SU-DHL-6 (cell line): Measurements from ENCODE around the gene SLX4.

Experiments
- H2AFZ ChIP-seq: fragments of 200-600 bp; sonication (generic); 2 replicates; pipeline ENCODE4 v1.6.1; 2014; ENCODE audit warnings: low read depth, mild to moderate bottlenecking, moderate library complexity, mixed read lengths, antibody characterized with exemption, low read length; ENCODE audit not compliant: severe bottlenecking
- H3F3A ChIP-seq: fragments of 200-600 bp; shearing (Covaris generic); 2 replicates; pipeline ENCODE4 v1.6.0; 2016; ENCODE audit warnings: antibody characterized with exemption, mild to moderate bottlenecking; ENCODE audit not compliant: insufficient read depth
- H3K27ac ChIP-seq: fragments of 200-600 bp; sonication (generic); 2 replicates; pipeline ENCODE4 v1.5.1; 2016; ENCODE audit warnings: low read depth, mild to moderate bottlenecking, low read length, moderate library complexity, mixed read lengths
- H3K27me3 ChIP-seq: fragments of 200-600 bp; sonication (generic), shearing (Covaris generic); 2 replicates; pipeline ENCODE4 v1.6.0; 2014; ENCODE audit warnings: mild to moderate bottlenecking, low read length
- H3K36me3 ChIP-seq: fragments of 200-600 bp; sonication (generic); 2 replicates; pipeline ENCODE4 v1.6.1; 2014; ENCODE audit warnings: mild to moderate bottlenecking, low read length, mixed read lengths
- H3K4me2 ChIP-seq: fragments of 300-600, 200-600 bp; shearing (Covaris generic), sonication (generic); 2 replicates; pipeline ENCODE4 v1.6.0; 2014; ENCODE audit warnings: low read length, low read depth, mild to moderate bottlenecking; ENCODE audit not compliant: poor library complexity, severe bottlenecking
- H3K4me3 ChIP-seq: fragments of 200-600 bp; sonication (generic); 2 replicates; pipeline ENCODE4 v1.5.1; 2014; ENCODE audit warnings: antibody characterized with exemption, low read length, mild to moderate bottlenecking, mixed read lengths; ENCODE audit not compliant: insufficient read depth, poor library complexity, severe bottlenecking
- H3K79me2 ChIP-seq: fragments of 200-600 bp; sonication (generic); 2 replicates; pipeline ENCODE4 v1.6.1; 2014; ENCODE audit warnings: mild to moderate bottlenecking, low read length, moderate library complexity; ENCODE audit not compliant: insufficient read depth
- H3K9ac ChIP-seq: fragments of 200-600 bp; sonication (generic); 2 replicates; pipeline ENCODE4 v1.7.0; 2014; ENCODE audit warnings: mild to moderate bottlenecking, low read length
- H3K9me2 ChIP-seq: fragments of 200-600 bp; sonication (generic); replicated peaks from 2 replicates; pipeline ENCODE4 v1.6.1; 2014; ENCODE audit warnings: low read length; ENCODE audit not compliant: insufficient read depth
- H3K9me3 ChIP-seq: fragments of 200-600 bp; sonication (generic); 2 replicates; pipeline ENCODE4 v1.6.1; 2014; ENCODE audit warnings: low read length, mixed read lengths; ENCODE audit not compliant: insufficient read depth
- H4K20me1 ChIP-seq: fragments of 200-600 bp; sonication (generic); 2 replicates; pipeline ENCODE4 v1.6.1; 2014; ENCODE audit warnings: low read depth, mild to moderate bottlenecking, antibody characterized with exemption, low read length, moderate library complexity, mixed read lengths
- EZH2phosphoT487 ChIP-seq: fragments of 200-600 bp; sonication (generic), shearing (Covaris generic); conservative IDR thresholded peaks from 2 replicates; pipeline ENCODE4 v1.6.1; 2018; ENCODE audit warnings: mild to moderate bottlenecking, antibody characterized with exemption, low read length, moderate library complexity, mixed read lengths
- TF ChIP-seq, protein P1 (sequence below): fragments of 200-600 bp; sonication (generic); IDR thresholded peaks from one replicate; pipeline ENCODE4 v1.5.1; 2017; ENCODE audit warnings: antibody characterized with exemption, mild to moderate bottlenecking, low read length, moderate library complexity; ENCODE audit not compliant: insufficient read depth, poor library complexity, severe bottlenecking

SLX4 gene

GRCh38 chr16:3592559-3592958 lies 18.8 kb downstream of the SLX4 start:
- Histone ChIP-seq H3K36me3 (no peaks in the 10 kb centered on the region), H3K27ac (no peak overlapping the region), H4K20me1 (no peaks in the 10 kb centered on the region), H3K9me2 (no peaks in the 10 kb centered on the region), H3K4me3 (no peak overlapping the region), H3F3A (peaks cover 11% of the 10 kb centered on the region), H2AFZ (no peak overlapping the region), H3K79me2 (no peaks in the 10 kb centered on the region), H3K27me3 (no peaks in the 10 kb centered on the region), H3K9ac (no peak overlapping the region), H3K9me3 (no peaks in the 10 kb centered on the region), H3K4me2 (no peak overlapping the region)
- TF ChIP-seq EZH2phosphoT487, result no peak
- TF ChIP-seq, protein P1, sequence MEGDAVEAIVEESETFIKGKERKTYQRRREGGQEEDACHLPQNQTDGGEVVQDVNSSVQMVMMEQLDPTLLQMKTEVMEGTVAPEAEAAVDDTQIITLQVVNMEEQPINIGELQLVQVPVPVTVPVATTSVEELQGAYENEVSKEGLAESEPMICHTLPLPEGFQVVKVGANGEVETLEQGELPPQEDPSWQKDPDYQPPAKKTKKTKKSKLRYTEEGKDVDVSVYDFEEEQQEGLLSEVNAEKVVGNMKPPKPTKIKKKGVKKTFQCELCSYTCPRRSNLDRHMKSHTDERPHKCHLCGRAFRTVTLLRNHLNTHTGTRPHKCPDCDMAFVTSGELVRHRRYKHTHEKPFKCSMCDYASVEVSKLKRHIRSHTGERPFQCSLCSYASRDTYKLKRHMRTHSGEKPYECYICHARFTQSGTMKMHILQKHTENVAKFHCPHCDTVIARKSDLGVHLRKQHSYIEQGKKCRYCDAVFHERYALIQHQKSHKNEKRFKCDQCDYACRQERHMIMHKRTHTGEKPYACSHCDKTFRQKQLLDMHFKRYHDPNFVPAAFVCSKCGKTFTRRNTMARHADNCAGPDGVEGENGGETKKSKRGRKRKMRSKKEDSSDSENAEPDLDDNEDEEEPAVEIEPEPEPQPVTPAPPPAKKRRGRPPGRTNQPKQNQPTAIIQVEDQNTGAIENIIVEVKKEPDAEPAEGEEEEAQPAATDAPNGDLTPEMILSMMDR, result no peak

DNA sequence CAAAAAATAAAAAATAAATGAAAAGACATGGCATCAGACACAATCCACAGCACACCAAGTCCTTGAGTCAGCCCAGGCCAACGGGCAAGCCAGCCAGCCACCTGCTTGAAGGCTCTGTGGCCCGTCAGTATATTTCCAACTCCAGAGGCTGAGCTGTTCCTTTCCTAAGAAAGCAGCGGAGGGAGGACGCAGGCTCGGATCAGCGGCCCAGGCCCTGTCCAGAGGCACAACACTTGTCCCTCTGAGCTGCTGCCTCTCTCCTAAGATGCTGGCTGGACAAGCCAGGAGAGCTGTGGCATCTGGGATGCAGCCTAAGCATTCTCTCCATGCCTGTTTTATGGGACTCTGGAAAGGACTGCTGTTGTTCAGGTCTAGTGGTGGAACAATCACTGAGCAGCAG lies 19.4 kb downstream of the SLX4 start:
- H2AFZ ChIP-seq, result no peak overlapping the region
- no peak overlapping the region for H3K4me2 ChIP-seq
- no peak overlapping the region for H3K9ac ChIP-seq
- no peaks in the 10 kb centered on the region for H4K20me1 ChIP-seq
- H3K4me3 ChIP-seq, result no peak overlapping the region
- H3K27me3 ChIP-seq, result no peaks in the 10 kb centered on the region
- TF ChIP-seq, protein P1, result no peak
- TF ChIP-seq EZH2phosphoT487, result no peak
- peaks cover 14% of the 10 kb centered on the region for H3F3A ChIP-seq
- H3K27ac ChIP-seq, result no peak overlapping the region
- H3K9me3 ChIP-seq, result no peaks in the 10 kb centered on the region
- no peaks in the 10 kb centered on the region for H3K36me3 ChIP-seq
- no peaks in the 10 kb centered on the region for H3K9me2 ChIP-seq
- no peaks in the 10 kb centered on the region for H3K79me2 ChIP-seq

- no peaks in the 10 kb centered on the region for H4K20me1 ChIP-seq
- no peaks in the 10 kb centered on the region for H3K27me3 ChIP-seq
- no peak overlapping the region for H3K9ac ChIP-seq
- no peak overlapping the region for H2AFZ ChIP-seq
- no peaks in the 10 kb centered on the region for H3K36me3 ChIP-seq
- peaks cover 18% of the 10 kb centered on the region for H3F3A ChIP-seq
- H3K9me3 ChIP-seq, result no peaks in the 10 kb centered on the region
- no peak overlapping the region for H3K27ac ChIP-seq
- H3K79me2 ChIP-seq, result no peaks in the 10 kb centered on the region
- H3K4me3 ChIP-seq, result no peak overlapping the region
- TF ChIP-seq EZH2phosphoT487, result no peak
- TF ChIP-seq, protein P1, result no peak
- H3K4me2 ChIP-seq, result no peak overlapping the region
- no peaks in the 10 kb centered on the region for H3K9me2 ChIP-seq
Measured at GRCh38 chr16:3591436-3591803, 20.0 kb downstream of the SLX4 start.
